Ovary (tissue), 9 donors: ENCODE measurements around the gene MVB12A. TPM values are rescaled to one million over a fixed set of nuclear protein-coding genes. Genes with fewer than 3 reads are reported as not detected.

Experiments used
- DNase-seq, 5 donors: peaks; one replicate each; pipeline ENCODE4 v3.0.0-alpha.2; 2019 to 2020
- H3K27ac ChIP-seq, 2 donors: fragments of 200-600 bp; one replicate each; pipeline versions ENCODE4 v1.5.1 to v1.8.0; 2019 to 2022
- H3K27me3 ChIP-seq: fragments of 200-600 bp; one replicate; pipeline ENCODE4 v1.8.0; 2022
- H3K36me3 ChIP-seq: fragments of 200-600 bp; sonication (generic); one replicate; pipeline ENCODE4 v1.5.1; 2019
- H3K4me1 ChIP-seq: one replicate; pipeline ENCODE4 v1.8.1; 2013; ENCODE audit warnings: mild to moderate bottlenecking, moderate library complexity; ENCODE audit not compliant: insufficient read depth
- H3K4me3 ChIP-seq: fragments of 200-600 bp; sonication (generic); one replicate; pipeline ENCODE4 v1.5.1; 2017
- H3K9me3 ChIP-seq, 2 donors: fragments of 200-600 bp in 1 of 2; sonication (generic) in 1 of 2; one replicate each; pipeline versions ENCODE4 v1.5.1 to v1.8.1; 2013 to 2019; ENCODE audit warnings: mild to moderate bottlenecking in 1 of 2, moderate library complexity in 1 of 2
- CTCF ChIP-seq, 3 donors: fragments of 450-650 bp in 2 of 3; fragments of 200-600 bp in 1 of 3; IDR thresholded peaks; one replicate each; pipeline versions ENCODE4 v1.5.1 to v1.8.0; 2016 to 2022; ENCODE audit warnings: antibody characterized with exemption in 3 of 3, mild to moderate bottlenecking in 1 of 3
- EP300 ChIP-seq: sonication (generic); formaldehyde crosslinking; IDR thresholded peaks from one replicate; pipeline ENCODE4 v1.6.1; 2017; ENCODE audit warnings: antibody characterized with exemption
- POLR2A ChIP-seq: fragments of 450-650 bp; IDR thresholded peaks from one replicate; pipeline ENCODE4 v1.6.1; 2017; ENCODE audit warnings: antibody characterized with exemption, mild to moderate bottlenecking, moderate library complexity
- WGBS, 3 donors: extraction: QIAGEN DNeasy Blood & Tissue Kit in 1 of 3; methylation state at CpG; one replicate each; pipeline versions ENCODE4 v1.1.5 to v1.1.7; 2013 to 2017; 5-methylcytosine and 5-hydroxymethylcytosine counted together
- intact Hi-C, 4 donors: fragments of 100-400 bp; cut with DNase I; formaldehyde crosslinking; loops; one replicate each; pipeline versions ENCODE4 v1.11.0 to v1.15.1; 2022 to 2023
- polyA plus RNA-seq, 2 donors: library from polyadenylated mRNA; stranded (reverse); fragments of 200-250 nt in 1 of 2; fragments of 350-450 nt in 1 of 2; fragmentation: Illumina TruSeq in 1 of 2; extraction: RNeasy Lipid Tissue Mini Kit (QIAGEN cat#74804) in 1 of 2; gene quantifications; one replicate each; pipeline ENCODE4 v1.2.3, GENCODE V29; 2013 to 2014
- total RNA-seq, 7 donors: library from RNA; depleted of rRNA in 2 of 7; stranded (reverse); fragments of >200 nt in 2 of 7; fragmentation: NEBNext Ultra II Directional in 3 of 7; extraction: Animal tissue kit (Norgen Biotek cat#: 25700) in 3 of 7; gene quantifications; one replicate each; pipeline versions ENCODE4 v1.1.0 to v1.2.4, GENCODE V29; 2016 to 2023
- donor health status: DM: no; HTN: no; CAD: no; lungs with moderate emphysema.
- donor health status: DM: no; HTN: no; CAD: no.
- donor health status: Bipolar disorder and iron deficiency.
- donor health status: DM: yes; HTN: yes; CAD: no.
- donor health status: DM: no; HTN: no; CAD: no.
- donor health status: DM: yes; HTN: yes; CAD: no.

MVB12A gene
- total and polyA plus RNA-seq, 9 donors, result 7.6 to 90.4 (median 77.8) TPM

GRCh38 chr19:17390665-17391370 is 29.0 kb upstream of the MVB12A start:
- Histone ChIP-seq H3K9me3 (no peaks in the 10 kb centered on the region), H3K27ac (no peak overlapping the region), H3K4me1 (peaks cover 11% of the 10 kb centered on the region), H3K4me3 (peak overlapping the region; percentile 54), H3K36me3 (no peaks in the 10 kb centered on the region), H3K27me3 (no peaks in the 10 kb centered on the region)
- DNase-seq, result peak; percentile 91 to 95 (median 93)
- WGBS, 3 donors, result 0 to 1% (median 1%) methylated on average over 43 to 50 of the region's 50 CpGs
- intact Hi-C loops, result loop anchor here in 3 of 4 donors (2.0 to 10.0 kb wide), 4 partner anchors 44 to 98 kb away; partner anchors contain the start of gene NXNL1 (in 1 of the 3)
- peak; percentile 82 to 94 (median 87) for TF ChIP-seq CTCF (IDR thresholded peaks at IDR 0.05)
- peak; percentile 16 for TF ChIP-seq POLR2A
- TF ChIP-seq EP300, result no peak

GRCh38 chr19:17391371-17392151 is 28.3 kb upstream of the MVB12A start:
- no peak overlapping the region for H3K27ac ChIP-seq
- intact Hi-C loops, result loop anchor here in 3 of 4 donors (2.0 to 10.0 kb wide), 4 partner anchors 45 to 99 kb away; partner anchors contain the start of gene NXNL1 (in 1 of the 3)
- WGBS, 3 donors, result 6 to 8% (median 8%) methylated on average over 25 to 26 of the region's 26 CpGs

GRCh38 chr19:17393002-17393401 is 26.8 kb upstream of the MVB12A start:
- 18 to 32% (median 23%) methylated on average over 2 of the region's 2 CpGs for WGBS, 3 donors
- intact Hi-C loops, result loop anchor here in 3 of 4 donors (5.0 to 10.0 kb wide), 2 partner anchors 72 to 74 kb away; partner anchors contain the start of gene NXNL1 (in 1 of the 3)
- DNase-seq, result no peak
- no peak overlapping the region for H3K27ac ChIP-seq
- H3K36me3 ChIP-seq, result no peaks in the 10 kb centered on the region
- peaks cover 11% of the 10 kb centered on the region for H3K4me1 ChIP-seq
- TF ChIP-seq CTCF (IDR thresholded peaks at IDR 0.05), result no peak
- no peak for TF ChIP-seq EP300
- no peak for TF ChIP-seq POLR2A
- no peaks in the 10 kb centered on the region for H3K27me3 ChIP-seq
- H3K9me3 ChIP-seq, result no peaks in the 10 kb centered on the region
- H3K4me3 ChIP-seq, result no peak overlapping the region

More at GRCh38 chr19:17391371-17392151, 28.3 kb upstream of the MVB12A start:
- DNase-seq, result peak in 1 of 5 donors; percentile 38
- no peaks in the 10 kb centered on the region for H3K36me3 ChIP-seq
- H3K4me1 ChIP-seq, result peaks cover 11% of the 10 kb centered on the region
- H3K27me3 ChIP-seq, result no peaks in the 10 kb centered on the region
- TF ChIP-seq CTCF (IDR thresholded peaks at IDR 0.05) (no peak), POLR2A (no peak), EP300 (no peak)
- peak overlapping the region; percentile 54 for H3K4me3 ChIP-seq
- H3K9me3 ChIP-seq, result no peaks in the 10 kb centered on the region

- intact Hi-C loops, result loop anchor here in 3 of 4 donors (5.0 to 10.0 kb wide), 2 partner anchors 71 to 73 kb away; partner anchors contain the start of gene NXNL1 (in 1 of the 3)
- Histone ChIP-seq H3K36me3 (no peaks in the 10 kb centered on the region), H3K4me1 (peaks cover 11% of the 10 kb centered on the region), H3K27me3 (no peaks in the 10 kb centered on the region), H3K9me3 (no peaks in the 10 kb centered on the region), H3K27ac (peak within 1 kb of the TSS in 1 of 2 donors; percentile 28), H3K4me3 (no peak within 1 kb of the TSS)
- TF ChIP-seq POLR2A (peak; percentile 17), EP300 (no peak), CTCF (IDR thresholded peaks at IDR 0.05) (no peak)
- 3 to 36% (median 5%) methylated on average over 39 to 41 of the region's 41 CpGs for WGBS, 3 donors
- peak in 4 of 5 donors; percentile 53 to 71 (median 62) for DNase-seq
Observed at GRCh38 chr19:17393914-17394313, 25.9 kb upstream of the MVB12A start, which contains the start of gene CCDC194. CCDC194 (minus strand) TSS chr19:17394196; CDS start chr19:17394158, 38 bp downstream.
